Central memory CD8-positive, alpha-beta T cell (primary cell): ENCODE results near the gene TMEM234.

Source experiments
- ATAC-seq: fragments of 150-1000 bp; cut with Tn5 transposase; replicated peaks from 2 replicates; pipeline ENCODE4 v1.10.0; 2022; ENCODE audit warnings: mild to moderate bottlenecking, moderate FRiP score, moderate number of reproducible peaks; ENCODE audit not compliant: poor library complexity, severe bottlenecking; ENCODE audit errors: extremely low read depth
- DNase-seq, 2 donors: peaks; one replicate each; pipeline ENCODE4 v3.0.0; 2021; ENCODE audit warnings: low spot score in 2 of 2
- H3K27ac Mint-ChIP-seq: one replicate; pipeline ENCODE4 v1.8.0; 2022; ENCODE audit warnings: low read depth, mild to moderate bottlenecking, moderate library complexity, mixed read lengths
- H3K27me3 Mint-ChIP-seq: one replicate; pipeline ENCODE4 v1.8.0; 2022; ENCODE audit warnings: mixed read lengths
- H3K36me3 Mint-ChIP-seq: one replicate; pipeline ENCODE4 v1.8.0; 2022; ENCODE audit warnings: mild to moderate bottlenecking, moderate library complexity, mixed read lengths; ENCODE audit not compliant: insufficient read depth
- H3K4me1 Mint-ChIP-seq: one replicate; pipeline ENCODE4 v1.8.0; 2022; ENCODE audit warnings: mixed read lengths
- H3K4me3 Mint-ChIP-seq: one replicate; pipeline ENCODE4 v1.8.0; 2022; ENCODE audit warnings: mild to moderate bottlenecking, moderate library complexity, mixed read lengths
- H3K9me3 Mint-ChIP-seq: one replicate; pipeline ENCODE4 v1.8.0; 2022; ENCODE audit warnings: mixed read lengths

Gene TMEM234

DNA sequence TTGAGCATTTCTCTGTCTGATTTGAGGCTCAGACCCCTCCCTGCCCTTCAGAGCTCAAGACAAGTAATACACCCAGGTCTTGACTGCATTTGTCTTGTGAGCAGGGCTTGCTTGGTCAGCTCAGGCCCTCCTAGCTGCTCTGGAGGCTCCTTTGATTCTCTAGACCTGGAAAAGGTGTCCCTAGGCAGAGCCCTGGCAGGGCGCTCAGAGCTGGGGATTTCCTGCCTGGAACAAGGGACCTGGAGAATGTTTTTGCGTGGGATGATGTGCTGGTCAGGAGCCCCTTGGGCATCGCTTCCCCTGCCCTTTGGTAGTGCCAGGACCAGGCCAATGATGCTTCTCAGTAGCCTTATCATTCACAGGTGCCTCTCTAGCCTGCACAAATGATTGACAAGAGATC lies 26.6 kb downstream of the TMEM234 start:
- H3K36me3 Mint-ChIP-seq: peaks cover 52% of the 10 kb centered on the region
- peaks cover 39% of the 10 kb centered on the region for H3K4me1 Mint-ChIP-seq

DNA sequence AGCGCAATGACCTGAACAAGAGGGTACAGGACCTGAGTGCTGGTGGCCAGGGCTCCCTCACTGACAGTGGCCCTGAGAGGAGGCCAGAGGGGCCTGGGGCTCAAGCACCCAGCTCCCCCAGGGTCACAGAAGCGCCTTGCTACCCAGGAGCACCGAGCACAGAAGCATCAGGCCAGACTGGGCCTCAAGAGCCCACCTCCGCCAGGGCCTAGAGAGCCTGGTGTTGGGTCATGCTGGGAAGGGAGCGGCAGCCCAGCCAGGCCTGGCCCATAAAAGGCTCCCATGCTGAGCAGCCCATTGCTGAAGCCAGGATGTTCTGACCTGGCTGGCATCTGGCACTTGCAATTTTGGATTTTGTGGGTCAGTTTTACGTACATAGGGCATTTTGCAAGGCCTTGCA lies 27.2 kb downstream of the TMEM234 start:
- H3K27me3 Mint-ChIP-seq: no peaks in the 10 kb centered on the region
- no peak for DNase-seq
- ATAC-seq: no peak
- no peaks in the 10 kb centered on the region for H3K9me3 Mint-ChIP-seq
- no peak overlapping the region for H3K4me3 Mint-ChIP-seq
- peaks cover 34% of the 10 kb centered on the region for H3K4me1 Mint-ChIP-seq
- H3K36me3 Mint-ChIP-seq: peaks cover 55% of the 10 kb centered on the region
- H3K27ac Mint-ChIP-seq: no peak overlapping the region

More for the DNA sequence above, 26.6 kb downstream of the TMEM234 start:
- no peak for DNase-seq
- H3K4me3 Mint-ChIP-seq: no peak overlapping the region
- no peaks in the 10 kb centered on the region for H3K9me3 Mint-ChIP-seq
- no peaks in the 10 kb centered on the region for H3K27me3 Mint-ChIP-seq
- H3K27ac Mint-ChIP-seq: peak overlapping the region; percentile 41
- ATAC-seq: no peak

DNA sequence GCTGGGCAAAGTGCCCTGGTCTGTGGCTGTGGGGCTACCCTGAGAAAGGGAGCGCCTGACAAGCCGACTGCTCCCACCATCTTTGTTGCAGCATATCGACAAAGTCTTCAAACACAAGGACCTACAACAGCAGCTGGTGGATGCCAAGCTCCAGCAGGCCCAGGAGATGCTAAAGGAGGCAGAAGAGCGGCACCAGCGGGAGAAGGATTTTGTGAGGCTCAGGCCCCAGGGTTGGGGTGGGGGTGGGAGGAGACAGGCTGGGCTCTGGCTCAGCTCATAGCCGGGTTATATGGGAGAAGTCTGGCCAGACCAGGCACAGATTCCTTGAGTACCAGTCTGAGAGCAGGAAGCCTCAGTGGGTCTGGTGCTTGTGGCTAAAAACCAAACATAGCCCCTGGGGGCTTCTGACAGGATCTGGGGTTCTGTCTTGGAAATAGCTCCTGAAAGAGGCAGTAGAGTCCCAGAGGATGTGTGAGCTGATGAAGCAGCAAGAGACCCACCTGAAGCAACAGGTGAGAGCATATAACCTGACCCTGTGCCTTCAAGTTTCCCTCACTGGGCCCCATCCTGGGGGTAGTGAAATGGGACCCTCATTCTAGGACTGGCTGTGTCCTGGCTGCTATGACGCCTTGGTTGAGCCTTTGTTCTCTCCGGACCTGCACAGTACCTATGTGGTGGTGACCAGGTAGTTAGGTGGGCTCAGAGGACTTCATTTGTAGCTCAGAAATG lies 29.8 kb downstream of the TMEM234 start:
- peaks cover 71% of the 10 kb centered on the region for H3K36me3 Mint-ChIP-seq
- no peaks in the 10 kb centered on the region for H3K27me3 Mint-ChIP-seq
- peaks cover 31% of the 10 kb centered on the region for H3K4me1 Mint-ChIP-seq
- no peak overlapping the region for H3K27ac Mint-ChIP-seq
- ATAC-seq: no peak
- DNase-seq: no peak
- H3K9me3 Mint-ChIP-seq: no peaks in the 10 kb centered on the region
- H3K4me3 Mint-ChIP-seq: no peak overlapping the region

GRCh38 chr1:32187850-32188249 lies 34.3 kb downstream of the TMEM234 start:
- peaks cover 30% of the 10 kb centered on the region for H3K4me1 Mint-ChIP-seq
- H3K9me3 Mint-ChIP-seq: no peaks in the 10 kb centered on the region
- no peak overlapping the region for H3K4me3 Mint-ChIP-seq
- H3K27me3 Mint-ChIP-seq: no peaks in the 10 kb centered on the region
- H3K36me3 Mint-ChIP-seq: peaks cover 65% of the 10 kb centered on the region
- H3K27ac Mint-ChIP-seq: no peak overlapping the region
- ATAC-seq (no peak), DNase-seq (no peak)

DNA sequence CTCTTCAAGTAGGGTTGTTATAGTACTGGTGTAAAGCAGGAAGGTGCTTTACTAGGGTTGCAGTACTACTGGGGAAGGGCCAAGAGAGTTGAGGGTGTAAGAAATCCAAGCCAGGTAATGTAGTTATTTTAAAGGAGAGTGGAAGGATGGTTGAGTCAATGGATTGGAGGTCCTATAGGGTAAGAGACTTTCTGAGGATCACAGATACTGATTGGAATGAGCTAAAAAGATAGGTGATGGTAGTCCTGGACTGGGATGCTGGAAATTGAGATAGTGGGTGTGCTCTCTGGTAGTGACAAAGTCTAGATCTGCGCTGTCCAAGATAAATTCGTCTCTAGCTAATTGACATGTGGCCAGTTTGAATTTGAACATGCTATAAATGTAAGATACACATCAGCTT lies 35.7 kb downstream of the TMEM234 start:
- ATAC-seq (no peak), DNase-seq (no peak)
- peaks cover 57% of the 10 kb centered on the region for H3K36me3 Mint-ChIP-seq
- no peaks in the 10 kb centered on the region for H3K9me3 Mint-ChIP-seq
- peaks cover 33% of the 10 kb centered on the region for H3K4me1 Mint-ChIP-seq
- H3K27me3 Mint-ChIP-seq: no peaks in the 10 kb centered on the region
- no peak overlapping the region for H3K27ac Mint-ChIP-seq
- no peak overlapping the region for H3K4me3 Mint-ChIP-seq

DNA sequence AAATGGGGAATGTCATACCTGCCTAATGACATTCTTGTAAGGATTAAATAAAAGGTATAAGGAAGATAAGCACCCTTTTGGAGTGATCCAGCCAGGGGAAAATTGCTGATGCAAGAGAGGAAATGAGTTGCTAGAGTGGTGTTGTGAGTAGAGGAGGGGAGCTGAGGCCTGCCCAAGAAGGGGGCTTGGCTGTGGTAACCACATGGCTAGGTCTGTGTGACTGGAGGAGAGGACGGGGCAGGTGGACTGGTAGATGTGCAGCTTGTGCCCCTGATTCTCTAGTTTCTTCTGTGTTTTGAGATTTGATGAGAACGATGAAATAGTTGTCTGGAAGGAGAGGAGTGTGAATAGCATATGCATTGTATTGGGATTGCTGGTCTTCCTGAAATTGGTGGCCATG lies 36.1 kb downstream of the TMEM234 start:
- Mint-ChIP-seq H3K27ac (no peak overlapping the region), H3K27me3 (no peaks in the 10 kb centered on the region), H3K36me3 (peaks cover 57% of the 10 kb centered on the region), H3K4me3 (no peak overlapping the region), H3K4me1 (peaks cover 37% of the 10 kb centered on the region), H3K9me3 (no peaks in the 10 kb centered on the region)
- no peak for ATAC-seq
- DNase-seq: no peak

DNA sequence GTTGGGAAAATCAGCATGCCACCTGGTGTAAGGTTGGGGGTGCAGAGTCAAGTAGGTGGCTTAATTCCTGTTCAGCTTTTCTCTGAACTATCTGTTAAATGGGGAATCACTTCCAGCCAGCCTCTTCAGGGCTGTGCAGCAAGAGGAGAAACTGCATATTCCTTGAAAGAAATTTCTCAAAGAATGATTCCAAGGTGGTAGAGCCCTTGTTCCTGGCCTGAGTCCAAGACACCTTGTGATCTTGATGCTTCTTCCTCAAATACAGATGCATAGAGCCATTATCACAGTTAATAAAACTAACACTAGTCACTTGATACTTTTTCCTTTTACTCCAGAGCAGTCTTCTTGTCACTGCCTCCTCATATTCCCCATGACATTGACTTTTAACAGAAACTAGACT lies 37.5 kb downstream of the TMEM234 start:
- H3K4me1 Mint-ChIP-seq: peaks cover 51% of the 10 kb centered on the region
- no peaks in the 10 kb centered on the region for H3K27me3 Mint-ChIP-seq
- DNase-seq (no peak), ATAC-seq (no peak)
- no peaks in the 10 kb centered on the region for H3K9me3 Mint-ChIP-seq
- peaks cover 51% of the 10 kb centered on the region for H3K36me3 Mint-ChIP-seq
- H3K4me3 Mint-ChIP-seq: no peak overlapping the region
- no peak overlapping the region for H3K27ac Mint-ChIP-seq

GRCh38 chr1:32182060-32182459 lies 40.1 kb downstream of the TMEM234 start:
- Mint-ChIP-seq H3K9me3 (no peaks in the 10 kb centered on the region), H3K27ac (peak overlapping the region; percentile 58), H3K4me3 (no peak overlapping the region), H3K4me1 (peaks cover 55% of the 10 kb centered on the region), H3K36me3 (peaks cover 46% of the 10 kb centered on the region), H3K27me3 (no peaks in the 10 kb centered on the region)
- ATAC-seq: no peak
- no peak for DNase-seq

GRCh38 chr1:32181563-32181962 lies 40.6 kb downstream of the TMEM234 start:
- no peak for ATAC-seq
- H3K36me3 Mint-ChIP-seq: peaks cover 44% of the 10 kb centered on the region

DNA sequence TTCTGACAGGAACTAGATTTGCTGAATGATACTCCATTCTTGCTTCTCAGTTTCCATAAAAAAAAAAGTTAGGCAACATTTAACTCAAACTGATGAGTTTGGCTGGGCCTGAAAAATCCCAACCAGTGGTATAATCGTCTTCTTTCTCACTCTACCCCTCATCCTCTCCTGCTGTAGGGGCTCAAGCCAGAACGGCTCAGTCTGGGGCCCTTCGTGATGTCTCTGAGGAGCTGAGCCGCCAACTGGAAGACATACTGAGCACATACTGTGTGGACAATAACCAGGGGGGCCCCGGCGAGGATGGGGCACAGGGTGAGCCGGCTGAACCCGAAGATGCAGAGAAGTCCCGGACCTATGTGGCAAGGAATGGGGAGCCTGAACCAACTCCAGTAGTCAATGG lies 41.1 kb downstream of the TMEM234 start:
- peak overlapping the region; percentile 92 for H3K4me3 Mint-ChIP-seq
- H3K27me3 Mint-ChIP-seq: no peaks in the 10 kb centered on the region
- H3K27ac Mint-ChIP-seq: peak overlapping the region; percentile 97
- H3K9me3 Mint-ChIP-seq: no peaks in the 10 kb centered on the region
- ATAC-seq (no peak), DNase-seq (no peak)
- peaks cover 47% of the 10 kb centered on the region for H3K4me1 Mint-ChIP-seq
- peaks cover 39% of the 10 kb centered on the region for H3K36me3 Mint-ChIP-seq

More at GRCh38 chr1:32181563-32181962, 40.6 kb downstream of the TMEM234 start:
- Mint-ChIP-seq H3K4me1 (peaks cover 52% of the 10 kb centered on the region), H3K27me3 (no peaks in the 10 kb centered on the region), H3K9me3 (no peaks in the 10 kb centered on the region), H3K4me3 (peak overlapping the region; percentile 92), H3K27ac (peak overlapping the region; percentile 97)
- no peak for DNase-seq

GRCh38 chr1:32180186-32181060 lies 41.7 kb downstream of the TMEM234 start:
- Mint-ChIP-seq H3K27ac (peak overlapping the region; percentile 97), H3K4me3 (peak overlapping the region; percentile 92), H3K4me1 (peaks cover 43% of the 10 kb centered on the region), H3K9me3 (no peaks in the 10 kb centered on the region), H3K27me3 (no peaks in the 10 kb centered on the region), H3K36me3 (peaks cover 36% of the 10 kb centered on the region)
- ATAC-seq (peak; percentile 24), DNase-seq (no peak)

DNA sequence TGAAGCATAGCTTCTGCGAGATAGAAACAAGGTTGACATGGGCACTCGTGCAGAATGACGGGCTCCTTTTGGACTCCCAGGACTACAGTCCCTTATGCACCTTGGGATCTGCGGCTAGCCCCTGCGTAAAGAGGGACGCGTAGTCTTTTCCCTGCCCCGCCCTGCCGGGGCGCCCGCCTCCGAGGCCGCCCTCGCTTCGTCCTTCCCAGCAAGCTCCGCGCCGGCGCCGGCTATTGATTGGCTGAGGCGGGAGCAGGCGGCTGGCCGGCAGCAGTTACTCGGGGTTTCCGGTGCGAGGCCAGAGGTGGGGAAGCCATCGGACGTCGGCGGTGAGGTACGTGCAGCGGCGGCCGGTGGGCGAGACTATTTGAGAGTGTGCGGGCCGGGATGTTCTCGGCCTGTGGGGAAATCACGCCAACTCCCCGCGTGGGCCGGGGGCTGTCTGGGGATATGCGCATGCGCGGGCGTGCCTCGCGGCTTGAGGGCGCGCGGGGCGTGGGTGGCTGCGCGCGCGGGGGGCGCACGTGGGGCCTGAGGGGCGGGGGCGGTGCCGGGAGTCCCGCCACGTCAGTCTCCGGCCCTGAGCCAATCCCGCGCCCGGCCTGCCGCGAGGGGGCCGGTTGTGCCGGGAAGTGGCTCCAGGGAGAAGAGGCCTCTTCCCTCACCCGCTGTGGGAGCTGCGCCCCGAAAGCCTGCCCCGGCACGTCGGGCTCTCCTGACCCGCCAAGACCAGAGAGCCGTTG lies 42.5 kb downstream of the TMEM234 start, which contains the start of gene TXLNA:
TXLNA (plus strand) TSS at position 233 of the 743 bp plus-strand sequence. CDS start 671 bp downstream, outside the sequence.
- Mint-ChIP-seq H3K36me3 (peaks cover 32% of the 10 kb centered on the region), H3K9me3 (no peaks in the 10 kb centered on the region), H3K27ac (peak within 1 kb of the TSS; percentile 97), H3K4me1 (peaks cover 38% of the 10 kb centered on the region), H3K27me3 (no peaks in the 10 kb centered on the region), H3K4me3 (peak within 1 kb of the TSS; percentile 92)
- DNase-seq: peak; percentile 72 to 75
- peak; percentile 82 for ATAC-seq
